Measurements from ENCODE around the gene PGD. TPM values are rescaled to one million over a fixed set of nuclear protein-coding genes. Genes with fewer than 3 reads are reported as not detected.

PGD gene
- total RNA-seq, 1 experiment from 2014 or later, result 291 TPM

DNA sequence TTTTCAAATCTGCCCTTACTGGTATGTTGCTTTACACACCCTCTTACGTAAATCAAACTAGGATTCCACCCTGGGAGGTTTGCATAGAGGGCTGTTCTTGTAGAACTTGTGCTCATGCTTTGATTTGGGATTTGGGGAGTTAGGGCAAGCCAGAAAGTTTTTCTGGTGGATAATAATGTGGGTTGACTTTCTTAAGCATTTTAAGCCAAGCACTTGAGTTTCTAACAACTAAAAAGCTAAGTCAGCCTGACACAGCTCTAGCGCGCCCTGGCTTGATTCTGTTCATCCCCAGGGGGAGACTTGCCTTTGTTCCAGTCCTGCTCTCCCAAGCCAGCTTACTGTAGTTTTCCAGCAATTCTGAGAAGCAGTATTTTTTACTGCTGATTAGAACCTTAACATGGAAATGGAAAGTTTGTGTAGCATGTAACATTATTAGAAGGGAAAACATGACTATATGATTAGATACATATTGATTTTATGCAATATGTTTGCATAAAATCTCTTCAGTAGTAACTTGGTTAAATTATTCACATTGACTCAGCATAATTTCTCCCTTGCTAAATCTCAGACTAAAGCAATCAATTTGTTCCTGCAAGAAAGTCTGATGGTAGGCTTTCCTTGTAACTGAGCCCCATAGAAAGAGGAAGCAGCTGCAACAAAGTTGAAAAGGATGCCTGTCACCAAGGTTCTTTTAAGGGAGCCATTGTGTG lies 11.0 kb upstream of the PGD start:
- no peaks in the 10 kb centered on the region for H3K79me2 ChIP-seq (ENCODE audit: insufficient read depth, low read length)
- no peak overlapping the region for H2BK12ac ChIP-seq (ENCODE audit: insufficient read length, low read depth, low read length)
- no peak overlapping the region for H4K91ac ChIP-seq (ENCODE audit: insufficient read length, low read depth, low read length)
- no CpG with 5 or more reads among the region's 3 CpGs for WGBS (ENCODE audit: extremely low coverage, insufficient read length, low lambda C conversion rate)
- no peak overlapping the region for H2BK5ac ChIP-seq (ENCODE audit: insufficient read length, low read length)
- no peak overlapping the region for H2BK15ac ChIP-seq (ENCODE audit: low read depth, low read length)
- no peak overlapping the region for H2BK20ac ChIP-seq (ENCODE audit: low read depth, low read length, poor library complexity, severe bottlenecking)
- peak overlapping the region; percentile 71 for H3K27ac ChIP-seq (ENCODE audit: insufficient read length, low read depth, low read length)
- H3K27me3 Mint-ChIP-seq (ENCODE audit: low read depth), result no peaks in the 10 kb centered on the region
- peaks cover 9 to 18% of the 10 kb centered on the region in 2 experiments for H3K4me1 Mint-ChIP-seq
- no peak overlapping the region for H3K14ac ChIP-seq (ENCODE audit: insufficient read depth, low read length)
- H3T11ph ChIP-seq (ENCODE audit: low read length), result no peak overlapping the region
- no peak overlapping the region for H3K23ac ChIP-seq (ENCODE audit: insufficient read length, low read depth, low read length)
- H3K79me1 ChIP-seq (ENCODE audit: insufficient read depth, low read depth, low read length, poor library complexity, severe bottlenecking), result no peaks in the 10 kb centered on the region
- no peak overlapping the region for H3K56ac ChIP-seq (ENCODE audit: insufficient read length, low read depth, low read length)
- peaks cover 9 to 18% (median 10%) of the 10 kb centered on the region in 3 experiments for H3K36me3 Mint-ChIP-seq (ENCODE audit: insufficient read depth in 1 of 3, low read depth in 3 of 3)
- no peak overlapping the region for H2AFZ ChIP-seq (ENCODE audit: low read length)
- H2AK5ac ChIP-seq (ENCODE audit: insufficient read length, low read length), result no peak overlapping the region
- peak overlapping the region; percentile 39 to 93 (median 89); a peak in 5 of 7 replicates for H3K27ac Mint-ChIP-seq
- no peaks in the 10 kb centered on the region for H3K23me2 ChIP-seq (ENCODE audit: insufficient read length, low read depth, low read length, poor library complexity, severe bottlenecking)
- H4K8ac ChIP-seq (replicated peaks; ENCODE audit: insufficient read length, low read depth, low read length), result no peak overlapping the region
- H3K18ac ChIP-seq (ENCODE audit: insufficient read length, low read depth, low read length), result no peak overlapping the region
- no peak for TF ChIP-seq CTCF (conservative IDR thresholded peaks at IDR 0.05)
- H3K27me3 ChIP-seq (ENCODE audit: insufficient read depth, low read length), result no peaks in the 10 kb centered on the region
- no peaks in the 10 kb centered on the region for H3K9me3 ChIP-seq (ENCODE audit: control insufficient read depth, low read depth, low read length)
- no peak overlapping the region for H3K4me3 Mint-ChIP-seq
- peaks cover 0 to 4% of the 10 kb centered on the region in 2 experiments; a peak in 1 of 5 replicates for H3K9me3 Mint-ChIP-seq
- peak overlapping the region; percentile 23 for H3K9ac ChIP-seq (ENCODE audit: extremely low read depth, insufficient read length, low read length)
- no peaks in the 10 kb centered on the region for H4K20me1 ChIP-seq (ENCODE audit: control insufficient read depth, insufficient read depth, insufficient read length)
- no peak overlapping the region for H2BK120ac ChIP-seq (ENCODE audit: low read depth, low read length, poor library complexity, severe bottlenecking)
- H3K4me1 ChIP-seq (ENCODE audit: insufficient read depth, low read length), result no peaks in the 10 kb centered on the region
- DNase-seq, result no peak
- peak overlapping the region; percentile 33 for H3K4me2 ChIP-seq (ENCODE audit: insufficient read depth, insufficient read length, low read length)
- H3K4ac ChIP-seq (ENCODE audit: low read depth, low read length), result no peak overlapping the region; the same call in 1 of the 2 replicates
- H4K5ac ChIP-seq (ENCODE audit: insufficient read length, low read depth, low read length), result no peak overlapping the region
